GM23338 (cell line): Measurements from ENCODE around the gene SRP14. TPM values are rescaled to one million over a fixed set of nuclear protein-coding genes. Genes with fewer than 3 reads are reported as not detected.
A peak's percentile ranks its signal among the peaks of the same experiment; 100 is the strongest.

Experiments used
- ATAC-seq: fragments of 200-7000 bp; cut with Tn5 transposase; 3 replicates; pipeline ENCODE4 v1.9.1; 2020
- DNase-seq: peaks from one replicate; pipeline ENCODE4 v3.0.0-alpha.2; 2015; ENCODE audit warnings: low spot score
- H2AFZ ChIP-seq: fragments of 200-600 bp; sonication (generic); 2 replicates; pipeline ENCODE4 v1.8.0; 2016; ENCODE audit warnings: antibody characterized with exemption, mild to moderate bottlenecking, moderate library complexity
- H3F3A ChIP-seq: fragments of 200-600 bp; sonication (generic); replicated peaks from 2 replicates; pipeline ENCODE4 v1.8.0; 2017; ENCODE audit warnings: antibody characterized with exemption, mixed run types, low read depth
- H3K27ac ChIP-seq: fragments of 200-600 bp; sonication (generic); 2 replicates; pipeline ENCODE4 v1.6.1; 2016; ENCODE audit warnings: low read depth
- H3K27me3 ChIP-seq: fragments of 200-600 bp; sonication (generic); 2 replicates; pipeline ENCODE4 v1.8.0; 2016; ENCODE audit warnings: mild to moderate bottlenecking, mixed run types, moderate library complexity; ENCODE audit not compliant: insufficient read depth
- H3K36me3 ChIP-seq: fragments of 200-600 bp; sonication (generic); 2 replicates; pipeline ENCODE4 v1.8.0; 2016; ENCODE audit warnings: mild to moderate bottlenecking; ENCODE audit not compliant: insufficient read depth
- H3K4me1 ChIP-seq: fragments of 200-600 bp; sonication (generic); 2 replicates; pipeline ENCODE4 v1.8.0; 2016; ENCODE audit warnings: mild to moderate bottlenecking, moderate library complexity; ENCODE audit not compliant: insufficient read depth
- H3K4me2 ChIP-seq: fragments of 200-600 bp; sonication (generic); 2 replicates; pipeline ENCODE4 v1.7.1; 2017; ENCODE audit warnings: mixed run types
- H3K4me3 ChIP-seq: fragments of 200-600 bp; sonication (generic); 2 replicates; pipeline ENCODE4 v1.6.1; 2016; ENCODE audit warnings: mixed run types
- H3K79me2 ChIP-seq: fragments of 200-600 bp; sonication (generic); replicated peaks from 2 replicates; pipeline ENCODE4 v1.8.0; 2017; ENCODE audit warnings: mild to moderate bottlenecking; ENCODE audit not compliant: insufficient read depth
- H3K9me2 ChIP-seq: fragments of 200-600 bp; sonication (generic); 2 replicates; pipeline ENCODE4 v1.8.0; 2017; ENCODE audit not compliant: insufficient read depth
- H4K20me1 ChIP-seq: fragments of 200-600 bp; sonication (generic); replicated peaks from 2 replicates; pipeline ENCODE4 v1.8.0; 2017; ENCODE audit warnings: mild to moderate bottlenecking; ENCODE audit not compliant: insufficient read depth
- H3K27ac Mint-ChIP-seq: 2 replicates; pipeline ENCODE4 v1.8.0; 2020; ENCODE audit warnings: inconsistent platforms, mild to moderate bottlenecking, moderate library complexity, mixed read lengths
- H3K27me3 Mint-ChIP-seq: 3 replicates; pipeline ENCODE4 v1.8.0; 2022; ENCODE audit warnings: low read depth, mild to moderate bottlenecking, moderate library complexity, mixed read lengths, inconsistent platforms; ENCODE audit not compliant: insufficient read depth, poor library complexity
- H3K36me3 Mint-ChIP-seq: 3 replicates; pipeline ENCODE4 v1.8.0; 2021; ENCODE audit warnings: low read depth, mild to moderate bottlenecking, inconsistent platforms, moderate library complexity, mixed read lengths
- H3K4me1 Mint-ChIP-seq: 3 replicates; pipeline ENCODE4 v1.8.0; 2020; ENCODE audit warnings: mild to moderate bottlenecking, inconsistent platforms, mixed read lengths
- H3K4me3 Mint-ChIP-seq: 3 replicates; pipeline ENCODE4 v1.8.0; 2021; ENCODE audit warnings: moderate library complexity, mild to moderate bottlenecking, inconsistent platforms, mixed read lengths
- H3K9me3 Mint-ChIP-seq: 3 replicates; pipeline ENCODE4 v1.8.0; 2020; ENCODE audit warnings: moderate library complexity, mild to moderate bottlenecking, inconsistent platforms, mixed read lengths
- CREB1 ChIP-seq: fragments of 250-450 bp; sonication (Bioruptor Pico); IDR thresholded peaks from 2 replicates; pipeline ENCODE4 v1.5.0; 2020; ENCODE audit warnings: low read depth, mild to moderate bottlenecking, moderate library complexity
- EZH2phosphoT487 ChIP-seq: fragments of 200-600 bp; sonication (generic); IDR thresholded peaks from one replicate; pipeline ENCODE4 v1.8.1; 2018; ENCODE audit warnings: antibody characterized with exemption; ENCODE audit not compliant: unreplicated experiment
- JUNB ChIP-seq: IDR thresholded peaks from one replicate; pipeline ENCODE4 v1.6.1; 2016; ENCODE audit warnings: antibody characterized with exemption; ENCODE audit not compliant: unreplicated experiment
- POLR2AphosphoS5 ChIP-seq: IDR thresholded peaks from 2 replicates; pipeline ENCODE4 v1.6.1; 2016; ENCODE audit warnings: antibody characterized with exemption, low read depth
- STAT1 ChIP-seq: IDR thresholded peaks from one replicate; pipeline ENCODE4 v1.6.1; 2016; ENCODE audit warnings: antibody characterized with exemption; ENCODE audit not compliant: unreplicated experiment
- ZNF331 ChIP-seq: fragments of 250-450 bp; sonication (Bioruptor Pico); IDR thresholded peaks from 2 replicates; pipeline ENCODE4 v1.5.0; 2020; ENCODE audit warnings: low read depth, mild to moderate bottlenecking, moderate library complexity
- ZNF462 ChIP-seq: fragments of 250-450 bp; sonication (Bioruptor Pico); IDR thresholded peaks from 2 replicates; pipeline ENCODE4 v1.5.0; 2020; ENCODE audit warnings: mild to moderate bottlenecking, moderate library complexity
- polyA plus RNA-seq: library from polyadenylated mRNA; unstranded; fragments of >200 nt; fragmentation: Nextera tagmentation; extraction: Ambion mirVana; gene quantifications from 2 replicates; pipeline ENCODE4 v1.2.1, GENCODE V29; 2016
- total RNA-seq: library from RNA; depleted of rRNA; stranded (reverse); fragments of >200 nt; shearing (Covaris generic); gene quantifications from 2 replicates; pipeline ENCODE4 v1.2.3, GENCODE V29; 2014
- TF ChIP-seq, protein P1 (sequence below): IDR thresholded peaks from one replicate; pipeline ENCODE4 v1.6.1; 2018; ENCODE audit warnings: antibody characterized with exemption; ENCODE audit not compliant: unreplicated experiment
- TF ChIP-seq, protein P2 (sequence below), 2 experiments: fragments of 200-600 bp in 1 of 2; sonication (generic) in 1 of 2; conservative IDR thresholded peaks; 2 replicates each; pipeline versions ENCODE4 v1.5.1 to v1.6.1; 2016 to 2017; ENCODE audit warnings: antibody characterized with exemption in 2 of 2, low read depth in 2 of 2, mild to moderate bottlenecking in 2 of 2, moderate library complexity in 1 of 2
- TF ChIP-seq, protein P3 (sequence below): IDR thresholded peaks from 2 replicates; pipeline ENCODE4 v1.6.1; 2016; ENCODE audit warnings: antibody characterized with exemption

The SRP14 gene
- total and polyA plus RNA-seq, 2 experiments from 2014 or later: 249 to 1,412 TPM

- no peaks in the 10 kb centered on the region for H3K36me3 ChIP-seq
- H3K27me3 ChIP-seq: peaks cover 5% of the 10 kb centered on the region; the same call in 1 of the 2 replicates
- DNase-seq: no peak
- no peak overlapping the region for H3K27ac ChIP-seq
- Mint-ChIP-seq H3K4me1 (peaks cover 24% of the 10 kb centered on the region), H3K27ac (no peak overlapping the region; the same call in 1 of the 2 replicates), H3K36me3 (peaks cover 8% of the 10 kb centered on the region), H3K4me3 (no peak overlapping the region; the same call in 2 of the 3 replicates), H3K9me3 (peaks cover 10% of the 10 kb centered on the region), H3K27me3 (peaks cover 26% of the 10 kb centered on the region)
- no peak for TF ChIP-seq EZH2phosphoT487
- TF ChIP-seq, protein P1, sequence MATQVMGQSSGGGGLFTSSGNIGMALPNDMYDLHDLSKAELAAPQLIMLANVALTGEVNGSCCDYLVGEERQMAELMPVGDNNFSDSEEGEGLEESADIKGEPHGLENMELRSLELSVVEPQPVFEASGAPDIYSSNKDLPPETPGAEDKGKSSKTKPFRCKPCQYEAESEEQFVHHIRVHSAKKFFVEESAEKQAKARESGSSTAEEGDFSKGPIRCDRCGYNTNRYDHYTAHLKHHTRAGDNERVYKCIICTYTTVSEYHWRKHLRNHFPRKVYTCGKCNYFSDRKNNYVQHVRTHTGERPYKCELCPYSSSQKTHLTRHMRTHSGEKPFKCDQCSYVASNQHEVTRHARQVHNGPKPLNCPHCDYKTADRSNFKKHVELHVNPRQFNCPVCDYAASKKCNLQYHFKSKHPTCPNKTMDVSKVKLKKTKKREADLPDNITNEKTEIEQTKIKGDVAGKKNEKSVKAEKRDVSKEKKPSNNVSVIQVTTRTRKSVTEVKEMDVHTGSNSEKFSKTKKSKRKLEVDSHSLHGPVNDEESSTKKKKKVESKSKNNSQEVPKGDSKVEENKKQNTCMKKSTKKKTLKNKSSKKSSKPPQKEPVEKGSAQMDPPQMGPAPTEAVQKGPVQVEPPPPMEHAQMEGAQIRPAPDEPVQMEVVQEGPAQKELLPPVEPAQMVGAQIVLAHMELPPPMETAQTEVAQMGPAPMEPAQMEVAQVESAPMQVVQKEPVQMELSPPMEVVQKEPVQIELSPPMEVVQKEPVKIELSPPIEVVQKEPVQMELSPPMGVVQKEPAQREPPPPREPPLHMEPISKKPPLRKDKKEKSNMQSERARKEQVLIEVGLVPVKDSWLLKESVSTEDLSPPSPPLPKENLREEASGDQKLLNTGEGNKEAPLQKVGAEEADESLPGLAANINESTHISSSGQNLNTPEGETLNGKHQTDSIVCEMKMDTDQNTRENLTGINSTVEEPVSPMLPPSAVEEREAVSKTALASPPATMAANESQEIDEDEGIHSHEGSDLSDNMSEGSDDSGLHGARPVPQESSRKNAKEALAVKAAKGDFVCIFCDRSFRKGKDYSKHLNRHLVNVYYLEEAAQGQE: no peak
- no peak for TF ChIP-seq CREB1 (CRISPR knock-in tag)
- TF ChIP-seq, protein P2, sequence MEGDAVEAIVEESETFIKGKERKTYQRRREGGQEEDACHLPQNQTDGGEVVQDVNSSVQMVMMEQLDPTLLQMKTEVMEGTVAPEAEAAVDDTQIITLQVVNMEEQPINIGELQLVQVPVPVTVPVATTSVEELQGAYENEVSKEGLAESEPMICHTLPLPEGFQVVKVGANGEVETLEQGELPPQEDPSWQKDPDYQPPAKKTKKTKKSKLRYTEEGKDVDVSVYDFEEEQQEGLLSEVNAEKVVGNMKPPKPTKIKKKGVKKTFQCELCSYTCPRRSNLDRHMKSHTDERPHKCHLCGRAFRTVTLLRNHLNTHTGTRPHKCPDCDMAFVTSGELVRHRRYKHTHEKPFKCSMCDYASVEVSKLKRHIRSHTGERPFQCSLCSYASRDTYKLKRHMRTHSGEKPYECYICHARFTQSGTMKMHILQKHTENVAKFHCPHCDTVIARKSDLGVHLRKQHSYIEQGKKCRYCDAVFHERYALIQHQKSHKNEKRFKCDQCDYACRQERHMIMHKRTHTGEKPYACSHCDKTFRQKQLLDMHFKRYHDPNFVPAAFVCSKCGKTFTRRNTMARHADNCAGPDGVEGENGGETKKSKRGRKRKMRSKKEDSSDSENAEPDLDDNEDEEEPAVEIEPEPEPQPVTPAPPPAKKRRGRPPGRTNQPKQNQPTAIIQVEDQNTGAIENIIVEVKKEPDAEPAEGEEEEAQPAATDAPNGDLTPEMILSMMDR (conservative IDR thresholded peaks at IDR 0.05; ENCODE audit: low read depth in 2 of 2): no peak
- TF ChIP-seq JUNB: no peak
- TF ChIP-seq ZNF462 (CRISPR knock-in tag): no peak
- TF ChIP-seq POLR2AphosphoS5: no peak
- TF ChIP-seq, protein P3, sequence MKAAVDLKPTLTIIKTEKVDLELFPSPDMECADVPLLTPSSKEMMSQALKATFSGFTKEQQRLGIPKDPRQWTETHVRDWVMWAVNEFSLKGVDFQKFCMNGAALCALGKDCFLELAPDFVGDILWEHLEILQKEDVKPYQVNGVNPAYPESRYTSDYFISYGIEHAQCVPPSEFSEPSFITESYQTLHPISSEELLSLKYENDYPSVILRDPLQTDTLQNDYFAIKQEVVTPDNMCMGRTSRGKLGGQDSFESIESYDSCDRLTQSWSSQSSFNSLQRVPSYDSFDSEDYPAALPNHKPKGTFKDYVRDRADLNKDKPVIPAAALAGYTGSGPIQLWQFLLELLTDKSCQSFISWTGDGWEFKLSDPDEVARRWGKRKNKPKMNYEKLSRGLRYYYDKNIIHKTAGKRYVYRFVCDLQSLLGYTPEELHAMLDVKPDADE: no peak
- TF ChIP-seq ZNF331 (CRISPR knock-in tag): no peak
- no peak for TF ChIP-seq STAT1
- no peak overlapping the region for H3K4me3 ChIP-seq
- H3K9me2 ChIP-seq: no peaks in the 10 kb centered on the region
- no peak overlapping the region for H3K4me2 ChIP-seq
- H3K4me1 ChIP-seq: peaks cover 15% of the 10 kb centered on the region
- H4K20me1 ChIP-seq: no peaks in the 10 kb centered on the region
- H3K79me2 ChIP-seq: no peaks in the 10 kb centered on the region
- no peak; the same call in 2 of the 3 replicates for ATAC-seq
- H3F3A ChIP-seq: no peaks in the 10 kb centered on the region
- H2AFZ ChIP-seq: peak overlapping the region; percentile 81
These were observed 36.5 kb upstream of the SRP14 start for GRCh38 chr15:40075298-40076044.
